ENCODE results near the gene TMOD1. TPM values are rescaled to one million over a fixed set of nuclear protein-coding genes. Genes with fewer than 3 reads are reported as not detected.

TMOD1 gene
- total and polyA plus RNA-seq, 2 of the 8 experiments (the other 6 are each of a cell fraction or from before 2014, with no cell fraction given), result 0.17 to 0.88 TPM

GRCh38 chr9:97558701-97559101, 57.2 kb downstream of the TMOD1 start (continued):
- TF ChIP-seq, protein P1, sequence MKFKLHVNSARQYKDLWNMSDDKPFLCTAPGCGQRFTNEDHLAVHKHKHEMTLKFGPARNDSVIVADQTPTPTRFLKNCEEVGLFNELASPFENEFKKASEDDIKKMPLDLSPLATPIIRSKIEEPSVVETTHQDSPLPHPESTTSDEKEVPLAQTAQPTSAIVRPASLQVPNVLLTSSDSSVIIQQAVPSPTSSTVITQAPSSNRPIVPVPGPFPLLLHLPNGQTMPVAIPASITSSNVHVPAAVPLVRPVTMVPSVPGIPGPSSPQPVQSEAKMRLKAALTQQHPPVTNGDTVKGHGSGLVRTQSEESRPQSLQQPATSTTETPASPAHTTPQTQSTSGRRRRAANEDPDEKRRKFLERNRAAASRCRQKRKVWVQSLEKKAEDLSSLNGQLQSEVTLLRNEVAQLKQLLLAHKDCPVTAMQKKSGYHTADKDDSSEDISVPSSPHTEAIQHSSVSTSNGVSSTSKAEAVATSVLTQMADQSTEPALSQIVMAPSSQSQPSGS (IDR thresholded peaks at IDR 0.05; ENCODE audit: low read length), result no peak
- no peak for TF ChIP-seq PHF8 (conservative IDR thresholded peaks at IDR 0.05; ENCODE audit: low read depth, low read length)

Measured in H1 (cell line).